HCT116 (cell line): Measurements from ENCODE around the gene PARM1. TPM values are rescaled to one million over a fixed set of nuclear protein-coding genes. Genes with fewer than 3 reads are reported as not detected.

Source experiments
- ATAC-seq: fragments of 200-7000 bp; cut with Tn5 transposase; 2 replicates; pipeline ENCODE4 v1.9.1; 2020; ENCODE audit warnings: mild to moderate bottlenecking, moderate library complexity
- BruUV-seq: library from RNA; stranded (reverse); fragments of 400-500 nt; replicated peaks from 2 replicates; lab custom pipeline; 2021; lab: Mats Ljungman, UMichigan
- CTCF ChIA-PET: fragments of 300-600 bp; sonication (Branson Sonifier 250); formaldehyde crosslinking; loops from one replicate; lab custom pipeline; 2021; ENCODE audit warnings: antibody characterized with exemption; lab: Charles Lee
- POLR2A ChIA-PET: fragments of 300-600, 350-600 bp; sonication (Branson Sonifier 250); formaldehyde crosslinking; loops from one replicate; lab custom pipeline; 2021; ENCODE audit warnings: antibody characterized with exemption; lab: Charles Lee
- RAD21 ChIA-PET, 2 experiments: fragments of 300-600 bp; sonication (Branson Sonifier 250); formaldehyde crosslinking; loops; one replicate each; lab custom pipeline; 2023; ENCODE audit warnings: low total read pairs in 2 of 2; ENCODE audit not compliant: uncharacterized antibody in 2 of 2, unreplicated experiment in 2 of 2, low non-redundant PET in 1 of 2; lab: Charles Lee
- DNase-seq: peaks from one replicate; pipeline ENCODE4 v3.0.0-alpha.2; 2010; ENCODE audit warnings: low read depth, low spot score
- H2AFZ ChIP-seq: fragments of 200-600 bp; shearing (Covaris generic), sonication (generic); 2 replicates; pipeline ENCODE4 v1.6.1; 2017; ENCODE audit warnings: low read depth, mixed run types, mixed read lengths, antibody characterized with exemption, low read length; ENCODE audit not compliant: poor library complexity, severe bottlenecking
- H3K27ac ChIP-seq: 2 replicates; pipeline ENCODE4 v1.5.1; 2012; ENCODE audit warnings: low read depth, low read length
- H3K27me3 ChIP-seq: fragments of 200-600 bp; sonication (generic); 2 replicates; pipeline ENCODE4 v1.6.1; 2016; ENCODE audit warnings: mixed run types, low read length, mixed read lengths; ENCODE audit not compliant: insufficient read depth
- H3K36me3 ChIP-seq, 2 experiments: fragments of 200-500 bp in 1 of 2; fragments of 200-600 bp in 1 of 2; sonication (Bioruptor generic) in 1 of 2; sonication (generic) in 1 of 2; 2 replicates each; pipeline versions ENCODE4 v1.5.1 to v1.6.1; 2014 to 2016; ENCODE audit warnings: low read length in 2 of 2, inconsistent platforms in 1 of 2, mixed read lengths in 1 of 2, mixed run types in 1 of 2; ENCODE audit not compliant: insufficient read depth in 2 of 2, control insufficient read depth in 1 of 2
- H3K4me1 ChIP-seq, 2 experiments: fragments of 200-600 bp in 1 of 2; sonication (generic) in 1 of 2; 2 replicates each; pipeline versions ENCODE4 v1.5.1 to v1.6.1; 2012 to 2017; ENCODE audit warnings: low read length in 2 of 2, inconsistent platforms in 1 of 2, mild to moderate bottlenecking in 1 of 2, mixed read lengths in 1 of 2, mixed run types in 1 of 2, moderate library complexity in 1 of 2; ENCODE audit not compliant: insufficient read depth in 2 of 2, control insufficient read depth in 1 of 2
- H3K4me2 ChIP-seq: fragments of 200-600 bp; sonication (generic); 2 replicates; pipeline ENCODE4 v1.6.1; 2017; ENCODE audit warnings: mixed run types, low read length, mixed read lengths
- H3K4me3 ChIP-seq, 2 experiments: fragments of 200-600 bp in 1 of 2; sonication (generic) in 1 of 2; replicated peaks in 1 of 2; 2 replicates each; pipeline ENCODE4 v1.5.1; 2011 to 2016; ENCODE audit warnings: low read length in 2 of 2, control low read depth in 1 of 2, low read depth in 1 of 2, mild to moderate bottlenecking in 1 of 2, mixed read lengths in 1 of 2, mixed run types in 1 of 2
- H3K79me2 ChIP-seq: fragments of 200-600 bp; sonication (generic); 2 replicates; pipeline ENCODE4 v1.6.1; 2017; ENCODE audit warnings: mild to moderate bottlenecking, mixed run types, low read length, moderate library complexity, mixed read lengths; ENCODE audit not compliant: insufficient read depth
- H3K9ac ChIP-seq: fragments of 200-600 bp; sonication (generic); 2 replicates; pipeline ENCODE4 v1.6.1; 2016; ENCODE audit warnings: low read length, mixed read lengths
- H3K9me2 ChIP-seq: fragments of 200-600 bp; sonication (generic), shearing (Covaris generic); 2 replicates; pipeline ENCODE4 v1.6.1; 2017; ENCODE audit warnings: mixed run types, mild to moderate bottlenecking, moderate library complexity; ENCODE audit not compliant: insufficient read depth
- H3K9me3 ChIP-seq, 2 experiments: fragments of 200-500 bp in 1 of 2; fragments of 200-600 bp in 1 of 2; sonication (Bioruptor generic) in 1 of 2; sonication (generic) in 1 of 2; 2 replicates each; pipeline ENCODE4 v1.6.1; 2014 to 2017; ENCODE audit warnings: low read length in 2 of 2, mixed read lengths in 2 of 2, inconsistent platforms in 1 of 2, low read depth in 1 of 2, mild to moderate bottlenecking in 1 of 2, mixed run types in 1 of 2, moderate library complexity in 1 of 2; ENCODE audit not compliant: control insufficient read depth in 1 of 2, insufficient read depth in 1 of 2
- H4K20me1 ChIP-seq: fragments of 200-600 bp; sonication (generic), shearing (Covaris generic); 2 replicates; pipeline ENCODE4 v1.6.1; 2017; ENCODE audit warnings: mixed run types, mild to moderate bottlenecking, moderate library complexity; ENCODE audit not compliant: insufficient read depth
- EGR1 ChIP-seq: IDR thresholded peaks from 2 replicates; pipeline ENCODE4 v1.6.1; 2012; ENCODE audit warnings: low read depth
- ELF1 ChIP-seq: IDR thresholded peaks from 2 replicates; pipeline ENCODE4 v1.6.1; 2012; ENCODE audit warnings: low read depth, borderline replicate concordance
- EZH2 ChIP-seq: fragments of 200-600 bp; sonication (generic); IDR thresholded peaks from 2 replicates; pipeline ENCODE4 v1.6.1; 2017; ENCODE audit warnings: antibody characterized with exemption, mixed run types
- EZH2phosphoT487 ChIP-seq: fragments of 200-600 bp; IDR thresholded peaks from 2 replicates; pipeline ENCODE4 v1.6.1; 2018; ENCODE audit warnings: antibody characterized with exemption, borderline replicate concordance
- FOSL1 ChIP-seq: IDR thresholded peaks from 2 replicates; pipeline ENCODE4 v1.6.1; 2012; ENCODE audit warnings: low read depth
- POLR2A ChIP-seq: IDR thresholded peaks from 2 replicates; pipeline ENCODE4 v1.7.0; 2011; ENCODE audit warnings: borderline replicate concordance; ENCODE audit not compliant: insufficient read depth, insufficient read length; ENCODE audit errors: extremely low read depth
- POLR2AphosphoS5 ChIP-seq: IDR thresholded peaks from 2 replicates; pipeline ENCODE4 v1.6.1; 2011; ENCODE audit warnings: mild to moderate bottlenecking, low read depth, low read length, moderate library complexity
- RAD21 ChIP-seq: IDR thresholded peaks from 2 replicates; pipeline ENCODE4 v1.6.1; 2012; ENCODE audit warnings: low read depth, mild to moderate bottlenecking
- SIN3A ChIP-seq: IDR thresholded peaks from 2 replicates; pipeline ENCODE4 v1.6.1; 2012; ENCODE audit warnings: low read depth
- SP1 ChIP-seq: IDR thresholded peaks from 2 replicates; pipeline ENCODE4 v1.6.1; 2012; ENCODE audit warnings: low read depth
- SRF ChIP-seq: IDR thresholded peaks from 2 replicates; pipeline ENCODE4 v1.6.1; 2012; ENCODE audit warnings: low read depth
- TCF7L2 ChIP-seq: IDR thresholded peaks from 2 replicates; pipeline ENCODE4 v1.7.0; 2011; ENCODE audit warnings: borderline replicate concordance, inconsistent platforms; ENCODE audit not compliant: insufficient read depth, insufficient read length; ENCODE audit errors: extremely low read depth
- YY1 ChIP-seq: IDR thresholded peaks from 2 replicates; pipeline ENCODE4 v1.6.1; 2011; ENCODE audit warnings: low read length, low read depth, moderate library complexity, mild to moderate bottlenecking; ENCODE audit not compliant: insufficient replicate concordance; ENCODE audit errors: extremely low read depth
- ZBTB33 ChIP-seq: IDR thresholded peaks from 2 replicates; pipeline ENCODE4 v1.6.1; 2011; ENCODE audit warnings: mild to moderate bottlenecking, low read length, moderate library complexity; ENCODE audit not compliant: insufficient replicate concordance; ENCODE audit errors: extremely low read depth
- ZFX ChIP-seq: fragments of 450-650 bp; IDR thresholded peaks from 2 replicates; pipeline ENCODE4 v1.6.1; 2017
- intact Hi-C: fragments of 100-400 bp; cut with micrococcal nuclease; formaldehyde crosslinking; loops from 2 replicates; pipeline ENCODE4 v1.10.0; 2022
- total RNA-seq: library from RNA; stranded (reverse); gene quantifications from one replicate; pipeline ENCODE4 v1.2.1, GENCODE V29; 2021; ENCODE audit not compliant: unreplicated experiment
- TF ChIP-seq, protein P1 (sequence below): IDR thresholded peaks from 2 replicates; pipeline ENCODE4 v1.6.1; 2012
- TF ChIP-seq, protein P2 (sequence below): IDR thresholded peaks from 2 replicates; pipeline ENCODE4 v1.6.1; 2012
- TF ChIP-seq, protein P3 (sequence below): IDR thresholded peaks from 2 replicates; pipeline ENCODE4 v1.6.1; 2012; ENCODE audit warnings: low read depth
- TF ChIP-seq, protein P4 (sequence below), 3 experiments: fragments of 200-600 bp in 1 of 3; sonication (generic) in 1 of 3; IDR thresholded peaks in 2 of 3; conservative IDR thresholded peaks in 1 of 3; 2 replicates each; pipeline ENCODE4 v1.5.1; 2012 to 2017; ENCODE audit warnings: low read depth in 2 of 3, low read length in 2 of 3, antibody characterized with exemption in 1 of 3, borderline replicate concordance in 1 of 3, control low read depth in 1 of 3, mild to moderate bottlenecking in 1 of 3, mixed read lengths in 1 of 3, mixed run types in 1 of 3, moderate library complexity in 1 of 3; ENCODE audit not compliant: insufficient read depth in 1 of 3

Gene PARM1
- total RNA-seq, 1 experiment from 2014 or later, result 11.7 TPM

DNA sequence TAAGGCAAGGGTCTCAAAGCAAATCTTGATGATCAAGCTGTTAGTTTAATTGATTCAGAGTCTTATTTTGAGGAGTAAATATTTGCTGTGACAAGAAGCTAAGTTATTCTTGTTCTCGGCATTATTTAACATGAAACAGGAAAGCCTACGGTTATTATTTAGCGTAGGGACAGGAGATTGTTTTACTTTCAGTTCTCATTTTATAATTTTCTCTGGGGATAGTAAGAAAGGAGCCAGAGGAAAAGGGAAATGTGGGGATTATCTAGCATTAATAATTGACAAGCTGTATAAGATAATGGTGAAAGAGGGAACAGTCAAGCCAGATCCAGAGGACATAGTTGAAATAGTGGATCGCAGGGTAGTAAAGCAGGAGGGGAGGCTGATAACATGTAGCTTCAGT is 39.7 kb upstream of the PARM1 start (continued):
- no peak for TF ChIP-seq SRF

GRCh38 chr4:74896595-74896994 is 36.3 kb upstream of the PARM1 start:
- intact Hi-C loops, result no loop called here
- DNase-seq (no peak), ATAC-seq (no peak)
- RAD21 ChIA-PET, result no interaction called here
- Histone ChIP-seq H3K4me1 (no peaks in the 10 kb centered on the region), H2AFZ (no peak overlapping the region), H3K27ac (no peak overlapping the region), H3K9ac (no peak overlapping the region), H3K4me3 (no peak overlapping the region), H3K4me2 (no peak overlapping the region), H4K20me1 (no peaks in the 10 kb centered on the region), H3K27me3 (no peaks in the 10 kb centered on the region), H3K9me3 (no peaks in the 10 kb centered on the region), H3K9me2 (no peaks in the 10 kb centered on the region), H3K36me3 (no peaks in the 10 kb centered on the region), H3K79me2 (no peaks in the 10 kb centered on the region)
- TF ChIP-seq, protein P1, sequence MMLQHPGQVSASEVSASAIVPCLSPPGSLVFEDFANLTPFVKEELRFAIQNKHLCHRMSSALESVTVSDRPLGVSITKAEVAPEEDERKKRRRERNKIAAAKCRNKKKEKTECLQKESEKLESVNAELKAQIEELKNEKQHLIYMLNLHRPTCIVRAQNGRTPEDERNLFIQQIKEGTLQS, result no peak
- TF ChIP-seq POLR2AphosphoS5, result no peak
- no peak for TF ChIP-seq ZFX
- TF ChIP-seq, protein P2, sequence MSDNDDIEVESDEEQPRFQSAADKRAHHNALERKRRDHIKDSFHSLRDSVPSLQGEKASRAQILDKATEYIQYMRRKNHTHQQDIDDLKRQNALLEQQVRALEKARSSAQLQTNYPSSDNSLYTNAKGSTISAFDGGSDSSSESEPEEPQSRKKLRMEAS, result no peak
- no peak for TF ChIP-seq EZH2phosphoT487
- no peak for TF ChIP-seq POLR2A
- no peak for TF ChIP-seq ZBTB33
- TF ChIP-seq, protein P3, sequence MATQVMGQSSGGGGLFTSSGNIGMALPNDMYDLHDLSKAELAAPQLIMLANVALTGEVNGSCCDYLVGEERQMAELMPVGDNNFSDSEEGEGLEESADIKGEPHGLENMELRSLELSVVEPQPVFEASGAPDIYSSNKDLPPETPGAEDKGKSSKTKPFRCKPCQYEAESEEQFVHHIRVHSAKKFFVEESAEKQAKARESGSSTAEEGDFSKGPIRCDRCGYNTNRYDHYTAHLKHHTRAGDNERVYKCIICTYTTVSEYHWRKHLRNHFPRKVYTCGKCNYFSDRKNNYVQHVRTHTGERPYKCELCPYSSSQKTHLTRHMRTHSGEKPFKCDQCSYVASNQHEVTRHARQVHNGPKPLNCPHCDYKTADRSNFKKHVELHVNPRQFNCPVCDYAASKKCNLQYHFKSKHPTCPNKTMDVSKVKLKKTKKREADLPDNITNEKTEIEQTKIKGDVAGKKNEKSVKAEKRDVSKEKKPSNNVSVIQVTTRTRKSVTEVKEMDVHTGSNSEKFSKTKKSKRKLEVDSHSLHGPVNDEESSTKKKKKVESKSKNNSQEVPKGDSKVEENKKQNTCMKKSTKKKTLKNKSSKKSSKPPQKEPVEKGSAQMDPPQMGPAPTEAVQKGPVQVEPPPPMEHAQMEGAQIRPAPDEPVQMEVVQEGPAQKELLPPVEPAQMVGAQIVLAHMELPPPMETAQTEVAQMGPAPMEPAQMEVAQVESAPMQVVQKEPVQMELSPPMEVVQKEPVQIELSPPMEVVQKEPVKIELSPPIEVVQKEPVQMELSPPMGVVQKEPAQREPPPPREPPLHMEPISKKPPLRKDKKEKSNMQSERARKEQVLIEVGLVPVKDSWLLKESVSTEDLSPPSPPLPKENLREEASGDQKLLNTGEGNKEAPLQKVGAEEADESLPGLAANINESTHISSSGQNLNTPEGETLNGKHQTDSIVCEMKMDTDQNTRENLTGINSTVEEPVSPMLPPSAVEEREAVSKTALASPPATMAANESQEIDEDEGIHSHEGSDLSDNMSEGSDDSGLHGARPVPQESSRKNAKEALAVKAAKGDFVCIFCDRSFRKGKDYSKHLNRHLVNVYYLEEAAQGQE, result no peak
- no peak for TF ChIP-seq RAD21
- no peak for TF ChIP-seq ELF1
- no peak for TF ChIP-seq SIN3A
- TF ChIP-seq EGR1, result no peak
- TF ChIP-seq FOSL1, result no peak
- TF ChIP-seq YY1, result no peak
- TF ChIP-seq SRF, result no peak
- TF ChIP-seq TCF7L2, result no peak
- no peak for TF ChIP-seq EZH2
- TF ChIP-seq SP1, result no peak
- TF ChIP-seq, protein P4, sequence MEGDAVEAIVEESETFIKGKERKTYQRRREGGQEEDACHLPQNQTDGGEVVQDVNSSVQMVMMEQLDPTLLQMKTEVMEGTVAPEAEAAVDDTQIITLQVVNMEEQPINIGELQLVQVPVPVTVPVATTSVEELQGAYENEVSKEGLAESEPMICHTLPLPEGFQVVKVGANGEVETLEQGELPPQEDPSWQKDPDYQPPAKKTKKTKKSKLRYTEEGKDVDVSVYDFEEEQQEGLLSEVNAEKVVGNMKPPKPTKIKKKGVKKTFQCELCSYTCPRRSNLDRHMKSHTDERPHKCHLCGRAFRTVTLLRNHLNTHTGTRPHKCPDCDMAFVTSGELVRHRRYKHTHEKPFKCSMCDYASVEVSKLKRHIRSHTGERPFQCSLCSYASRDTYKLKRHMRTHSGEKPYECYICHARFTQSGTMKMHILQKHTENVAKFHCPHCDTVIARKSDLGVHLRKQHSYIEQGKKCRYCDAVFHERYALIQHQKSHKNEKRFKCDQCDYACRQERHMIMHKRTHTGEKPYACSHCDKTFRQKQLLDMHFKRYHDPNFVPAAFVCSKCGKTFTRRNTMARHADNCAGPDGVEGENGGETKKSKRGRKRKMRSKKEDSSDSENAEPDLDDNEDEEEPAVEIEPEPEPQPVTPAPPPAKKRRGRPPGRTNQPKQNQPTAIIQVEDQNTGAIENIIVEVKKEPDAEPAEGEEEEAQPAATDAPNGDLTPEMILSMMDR (IDR thresholded peaks at IDR 0.05 in 2 of 3, conservative IDR thresholded peaks at IDR 0.05 in 1 of 3; ENCODE audit: borderline replicate concordance in 1 of 3, insufficient read depth in 1 of 3, low read depth in 2 of 3, low read length in 2 of 3), result no peak
- POLR2A ChIA-PET, result no interaction called here
- BruUV-seq, result no TSS peak
- CTCF ChIA-PET, result interaction anchor here (1.9 kb wide), 1 partner anchor 23 kb away, joined by 4 read pairs; no protein-coding TSS in a partner anchor
